Activated T-cell treated with anti-CD3 and anti-CD28 coated beads for 48 hours (primary cell): ENCODE results near the gene TRMT13.
"Not testable (repeated sequence)": the region's sequence is repeated elsewhere in the genome, so short reads cannot be mapped to it uniquely, and the experiment has no call there.

Experiments
- DNase-seq: peaks from one replicate; pipeline ENCODE4 v3.0.0-alpha.2; 2020; ENCODE audit warnings: low read depth

The TRMT13 gene

GRCh38 chr1:100164216-100164615, 31.3 kb downstream of the TRMT13 start:
- no peak for DNase-seq

- DNase-seq, result no peak
Measured at GRCh38 chr1:100164702-100165101, 31.7 kb downstream of the TRMT13 start.

GRCh38 chr1:100168051-100168450, 35.1 kb downstream of the TRMT13 start:
- DNase-seq, result no peak

- no peak for DNase-seq
Measured at GRCh38 chr1:100177295-100178041, 44.5 kb downstream of the TRMT13 start.

DNA sequence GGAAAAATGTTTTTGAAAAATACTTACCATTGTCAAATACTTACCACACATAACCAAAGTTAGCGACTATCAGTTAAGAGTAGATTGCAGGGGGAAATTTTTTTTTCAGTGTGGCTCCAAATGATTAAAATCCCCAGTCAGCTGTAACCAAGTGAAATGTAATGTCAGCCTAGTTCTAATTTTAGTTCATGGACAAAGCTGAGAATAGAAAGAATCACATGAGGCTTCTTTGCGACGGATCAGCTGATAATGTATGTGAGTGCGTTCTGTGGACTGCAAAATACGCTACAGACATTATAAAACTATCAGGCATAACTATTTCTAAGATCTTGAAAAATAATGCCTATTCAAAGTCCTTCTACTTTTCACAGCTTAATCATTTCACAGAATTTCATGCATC, 45.1 kb downstream of the TRMT13 start, which contains the start of gene LRRC39:
Gene LRRC39, minus strand, starts transcription at position 166 of the 400 bp plus-strand sequence. CDS start 9,740 bp downstream, outside the sequence.
- DNase-seq, result no peak

DNA sequence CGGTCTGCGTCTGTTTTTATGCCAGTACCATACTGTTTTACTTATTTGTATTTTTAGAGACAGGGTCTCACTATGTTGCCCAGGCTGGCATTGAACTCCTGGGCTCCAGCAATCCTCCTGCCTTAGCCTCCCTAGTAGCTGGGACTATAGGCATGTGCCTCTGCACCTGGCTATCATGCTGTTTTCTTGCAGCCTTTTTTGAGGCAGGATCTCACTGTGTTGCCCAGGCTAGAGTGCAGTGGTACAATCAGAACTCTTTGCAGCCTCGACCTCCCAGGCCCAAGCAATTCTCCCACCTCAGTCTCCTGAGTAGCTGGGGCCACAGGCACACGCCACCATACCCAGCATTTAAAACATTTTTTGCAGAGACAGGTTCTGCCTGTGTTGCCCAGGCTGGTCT, 50.4 kb downstream of the TRMT13 start:
- DNase-seq, result no peak

DNA sequence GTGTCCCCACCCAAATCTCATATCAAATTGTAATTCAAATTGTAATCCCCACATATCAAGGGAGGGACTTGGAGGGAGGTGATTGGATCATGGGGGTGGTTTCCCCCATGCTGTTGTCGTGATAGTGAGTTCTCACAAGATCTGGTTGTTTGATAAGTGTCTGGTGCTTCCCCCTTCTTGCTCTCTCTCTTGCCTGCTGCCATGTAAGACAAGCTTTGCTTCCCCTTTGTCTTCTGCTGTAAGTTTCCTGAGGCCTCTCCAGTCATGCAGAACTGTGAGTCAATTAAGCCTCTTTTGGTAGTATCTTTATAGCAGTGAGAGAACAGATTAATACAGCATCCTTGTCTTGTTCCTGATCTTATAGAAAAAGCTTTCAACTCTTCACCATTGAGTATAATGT, 51.6 kb downstream of the TRMT13 start:
- DNase-seq, result no peak

DNA sequence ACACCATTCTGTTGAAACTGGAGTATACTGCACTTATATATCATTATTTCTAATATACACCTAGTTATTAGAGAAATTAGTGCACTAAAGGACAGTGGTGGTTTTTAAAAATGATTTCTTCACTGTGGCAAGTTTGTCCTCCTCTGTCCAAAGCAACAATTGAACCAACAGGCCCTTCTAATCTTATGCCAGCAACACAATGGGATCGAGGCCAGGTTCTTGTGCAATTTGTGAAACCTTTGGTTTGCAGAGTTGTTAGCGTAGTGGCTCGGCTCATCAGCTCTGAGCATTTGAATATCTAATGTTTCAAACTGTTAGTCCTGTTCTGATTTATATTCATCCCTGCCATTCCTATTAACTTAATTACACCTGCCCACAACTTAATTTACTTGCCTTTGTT, 54.9 kb downstream of the TRMT13 start:
- DNase-seq, result no peak

GRCh38 chr1:100188617-100189016, 55.7 kb downstream of the TRMT13 start:
- no peak for DNase-seq

DNA sequence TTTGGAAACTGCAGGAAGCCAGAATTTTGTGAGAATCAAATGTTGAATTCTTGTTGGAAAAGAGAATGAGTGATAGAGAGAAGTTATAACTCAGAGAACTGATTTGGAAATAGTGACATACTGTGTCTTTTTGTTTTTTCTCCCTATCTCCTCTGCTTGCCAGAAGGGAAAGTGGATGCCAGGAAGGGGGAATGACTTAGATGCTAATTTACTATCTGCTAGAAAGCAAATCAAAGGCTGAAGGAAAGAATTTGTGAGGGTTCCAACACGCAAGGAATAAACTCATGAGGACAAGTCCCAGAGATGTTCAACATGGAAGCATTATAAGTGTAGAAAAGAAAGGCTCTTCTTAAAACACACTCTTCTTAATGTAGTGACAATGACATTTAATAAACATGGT, 65.6 kb downstream of the TRMT13 start:
- no peak for DNase-seq

GRCh38 chr1:100200060-100200459, 67.1 kb downstream of the TRMT13 start:
- not testable (repeated sequence) for DNase-seq
